IMR-90 (cell line): ENCODE data around the gene PUM2. TPM values are rescaled to one million over a fixed set of nuclear protein-coding genes. Genes with fewer than 3 reads are reported as not detected.

Source experiments
- ATAC-seq: fragments of 200-7000 bp; cut with Tn5 transposase; 2 replicates; pipeline ENCODE4 v1.9.1; 2020; ENCODE audit warnings: low read depth, mild to moderate bottlenecking, moderate library complexity
- BruUV-seq: library from RNA; stranded (reverse); fragments of 400-500 nt; replicated peaks from 2 replicates; lab custom pipeline; 2021; lab: Mats Ljungman, UMichigan
- CTCF ChIA-PET: fragments of 300-600 bp; formaldehyde crosslinking; extraction: SDS; loops from one replicate; lab custom pipeline; 2021; ENCODE audit warnings: antibody characterized with exemption; lab: Yijun Ruan, JAX
- POLR2A ChIA-PET: fragments of 300-600 bp; sonication (Branson Sonifier 250); formaldehyde crosslinking; loops from one replicate; lab custom pipeline; 2022; ENCODE audit warnings: antibody characterized with exemption; ENCODE audit not compliant: unreplicated experiment; lab: Charles Lee
- DNase-seq: peaks from one replicate; pipeline ENCODE4 v3.0.0; 2013
- H2AFZ ChIP-seq: replicated peaks from 2 replicates; pipeline ENCODE3; 2013; ENCODE audit warnings: low read length, mild to moderate bottlenecking; ENCODE audit not compliant: poor library complexity
- H2AK5ac ChIP-seq: 2 replicates; pipeline ENCODE4 v1.6.1; 2013; ENCODE audit warnings: low read depth, low read length, inconsistent platforms
- H2AK9ac ChIP-seq: replicated peaks from 2 replicates; pipeline ENCODE3; 2013; ENCODE audit warnings: mild to moderate bottlenecking, low read depth, low read length, moderate library complexity; ENCODE audit not compliant: poor library complexity
- H2BK120ac ChIP-seq: 2 replicates; pipeline ENCODE4 v1.6.1; 2013; ENCODE audit warnings: low read depth, low read length, inconsistent platforms
- H2BK15ac ChIP-seq: 3 replicates; pipeline ENCODE4 v1.6.1; 2013; ENCODE audit warnings: low read depth, low read length, inconsistent platforms
- H2BK20ac ChIP-seq: 2 replicates; pipeline ENCODE4 v1.6.1; 2013; ENCODE audit warnings: low read depth, mild to moderate bottlenecking, inconsistent platforms, low read length, moderate library complexity
- H2BK5ac ChIP-seq: 2 replicates; pipeline ENCODE4 v1.6.1; 2013; ENCODE audit warnings: mild to moderate bottlenecking, low read depth, low read length, inconsistent platforms; ENCODE audit not compliant: poor library complexity, severe bottlenecking
- H3K14ac ChIP-seq: replicated peaks from 2 replicates; pipeline ENCODE4 v1.6.1; 2013; ENCODE audit warnings: low read depth, low read length, inconsistent platforms
- H3K18ac ChIP-seq: 2 replicates; pipeline ENCODE4 v1.6.1; 2013; ENCODE audit warnings: low read depth, low read length, control low read depth
- H3K23ac ChIP-seq: 2 replicates; pipeline ENCODE4 v1.6.1; 2013; ENCODE audit warnings: low read depth, low read length, inconsistent platforms
- H3K27ac ChIP-seq: 2 replicates; pipeline ENCODE4 v1.5.1; 2013; ENCODE audit warnings: mild to moderate bottlenecking, control low read depth, low read length; ENCODE audit not compliant: insufficient read depth
- H3K27me3 ChIP-seq: 2 replicates; pipeline ENCODE4 v1.6.1; 2013; ENCODE audit warnings: low read length; ENCODE audit not compliant: control insufficient read depth, insufficient read depth
- H3K36me3 ChIP-seq: 2 replicates; pipeline ENCODE4 v1.6.1; 2013; ENCODE audit warnings: low read length, mixed read lengths; ENCODE audit not compliant: control insufficient read depth, insufficient read depth
- H3K4ac ChIP-seq: 2 replicates; pipeline ENCODE4 v1.6.1; 2013; ENCODE audit warnings: low read depth, low read length, inconsistent platforms
- H3K4me1 ChIP-seq: 2 replicates; pipeline ENCODE4 v1.6.1; 2013; ENCODE audit warnings: low read length, mixed read lengths; ENCODE audit not compliant: control insufficient read depth, insufficient read depth
- H3K4me2 ChIP-seq: 2 replicates; pipeline ENCODE4 v1.6.1; 2013; ENCODE audit warnings: low read depth, mild to moderate bottlenecking, control low read depth, low read length, moderate library complexity
- H3K4me3 ChIP-seq: 2 replicates; pipeline ENCODE4 v1.5.1; 2013; ENCODE audit warnings: low read depth, mild to moderate bottlenecking, control low read depth, low read length, moderate library complexity; ENCODE audit not compliant: insufficient read depth
- H3K56ac ChIP-seq: 2 replicates; pipeline ENCODE4 v1.6.1; 2013; ENCODE audit warnings: low read length, inconsistent platforms; ENCODE audit not compliant: insufficient read depth; ENCODE audit errors: extremely low read depth
- H3K79me1 ChIP-seq, 2 experiments: 2 replicates each; pipeline ENCODE4 v1.6.1; 2013; ENCODE audit warnings: low read length in 2 of 2, inconsistent platforms in 1 of 2, low read depth in 1 of 2
- H3K9ac ChIP-seq: 2 replicates; pipeline ENCODE4 v1.6.1; 2013; ENCODE audit warnings: low read depth, low read length, control low read depth
- H3K9me1 ChIP-seq: 2 replicates; pipeline ENCODE4 v1.6.1; 2013; ENCODE audit warnings: low read length, inconsistent platforms; ENCODE audit not compliant: insufficient read depth
- H3K9me3 ChIP-seq: 2 replicates; pipeline ENCODE4 v1.6.1; 2013; ENCODE audit warnings: low read length; ENCODE audit not compliant: control insufficient read depth, insufficient read depth
- H4K20me1 ChIP-seq: 2 replicates; pipeline ENCODE4 v1.6.1; 2013; ENCODE audit warnings: low read length, inconsistent platforms; ENCODE audit not compliant: insufficient read depth
- H4K5ac ChIP-seq: 2 replicates; pipeline ENCODE4 v1.6.1; 2013; ENCODE audit warnings: mild to moderate bottlenecking, low read depth, low read length, control low read depth
- H4K8ac ChIP-seq, 2 experiments: 2 replicates each; pipeline ENCODE4 v1.6.1; 2013; ENCODE audit warnings: low read depth in 2 of 2, low read length in 2 of 2, control low read depth in 1 of 2, inconsistent platforms in 1 of 2
- H4K91ac ChIP-seq: 2 replicates; pipeline ENCODE4 v1.6.1; 2013; ENCODE audit warnings: low read depth, low read length, inconsistent platforms; ENCODE audit not compliant: insufficient read depth
- NFE2L2 ChIP-seq: fragments of 150-350 bp; IDR thresholded peaks from 2 replicates; pipeline ENCODE4 v1.6.1; 2016; ENCODE audit warnings: low read depth, mild to moderate bottlenecking, low read length
- WGBS, 2 experiments: methylation state at CpG; one replicate each; pipeline versions ENCODE4 v1.1.5 to v1.1.7; 2013; ENCODE audit warnings: missing lambda C conversion rate in 2 of 2; ENCODE audit not compliant: insufficient read length in 1 of 2; ENCODE audit errors: extremely low coverage in 2 of 2; 5-methylcytosine and 5-hydroxymethylcytosine counted together
- dilution Hi-C: fragments of 300-500 bp; cut with HindIII; formaldehyde crosslinking; loops from one replicate; pipeline ENCODE4 v1.14.3; 2018; ENCODE audit warnings: low sequenced_read_pairs; ENCODE audit not compliant: unreplicated experiment
- in situ Hi-C: fragments of 300-500 bp; cut with MboI; formaldehyde crosslinking; loops from 3 replicates; pipeline ENCODE4 v1.14.3; 2019; ENCODE audit warnings: low sequenced_read_pairs, inconsistent platforms, mixed read lengths
- intact Hi-C: fragments of 100-400 bp; cut with micrococcal nuclease; formaldehyde crosslinking; loops from 2 replicates; pipeline ENCODE4 v1.10.0; 2022
- polyA plus RNA-seq, 3 experiments: library from polyadenylated mRNA; depleted of rRNA; stranded (reverse); fragments of >200 nt; gene quantifications; 2 replicates each; pipeline ENCODE4 v1.2.3, GENCODE V29; 2012; ENCODE audit warnings: low replicate concordance in 1 of 3
- total RNA-seq: library from RNA; depleted of rRNA; stranded (reverse); fragments of >200 nt; gene quantifications from 2 replicates; pipeline ENCODE4 v1.2.3, GENCODE V29; 2012

Gene PUM2
- total and polyA plus RNA-seq, 2 of the 4 experiments (the other 2 are of a cell fraction), result 18.8 to 38.4 TPM

GRCh38 chr2:20219763-20220380 lies 130.8 kb downstream of the PUM2 start:
- no peak overlapping the region for H2AFZ ChIP-seq
- in situ Hi-C loops, result no loop called here
- H2BK120ac ChIP-seq, result no peak overlapping the region
- DNase-seq (no peak), ATAC-seq (no peak)
- no peak overlapping the region for H3K18ac ChIP-seq
- BruUV-seq, result no TSS peak
- H3K14ac ChIP-seq, result no peak overlapping the region
- H4K20me1 ChIP-seq, result no peaks in the 10 kb centered on the region
- no peaks in the 10 kb centered on the region for H3K9me3 ChIP-seq
- peaks cover 10% of the 10 kb centered on the region for H3K9me1 ChIP-seq
- no peaks in the 10 kb centered on the region for H3K36me3 ChIP-seq
- no peak for TF ChIP-seq NFE2L2
- H3K4me2 ChIP-seq, result no peak overlapping the region
- H2BK5ac ChIP-seq, result no peak overlapping the region
- H3K27ac ChIP-seq, result no peak overlapping the region
- H3K4me1 ChIP-seq, result peaks cover 22% of the 10 kb centered on the region
- H3K27me3 ChIP-seq, result no peaks in the 10 kb centered on the region
- peak overlapping the region; percentile 50; the same call in 1 of the 2 replicates for H2AK5ac ChIP-seq
- ChIA-PET POLR2A (no interaction called here), CTCF (no interaction called here)
- H3K4me3 ChIP-seq, result no peak overlapping the region
- no peak overlapping the region for H3K56ac ChIP-seq
- 93% methylated on average over 7 of the region's 13 CpGs; no CpG with 5 or more reads in 1 of the 2 experiments for WGBS, 2 experiments
- no peak overlapping the region for H2BK20ac ChIP-seq
- no peak overlapping the region for H3K9ac ChIP-seq
- no peak overlapping the region for H4K8ac ChIP-seq
- H3K79me1 ChIP-seq, result peaks cover 0 to 37% of the 10 kb centered on the region in 2 experiments; a peak in 2 of 4 replicates
- no peak overlapping the region for H4K5ac ChIP-seq
- dilution Hi-C loops, result no loop called here
- no peak overlapping the region for H3K4ac ChIP-seq
- peak overlapping the region; percentile 0; the same call in 1 of the 2 replicates for H4K91ac ChIP-seq
- no peak overlapping the region; the same call in 2 of the 3 replicates for H2BK15ac ChIP-seq
- H2AK9ac ChIP-seq, result no peak overlapping the region
- intact Hi-C loops, result loop anchor here (5.0 kb wide), 1 partner anchor 53 kb away; no protein-coding TSS in a partner anchor
- H3K23ac ChIP-seq, result no peak overlapping the region
